Type B pancreatic cell (in vitro differentiated cells): ENCODE data around the gene SDCCAG8. TPM values are rescaled to one million over a fixed set of nuclear protein-coding genes. Genes with fewer than 3 reads are reported as not detected.

Experiments used
- DNase-seq: peaks from one replicate; pipeline ENCODE4 v3.0.0; 2021; ENCODE audit warnings: mixed read lengths; ENCODE audit not compliant: unreplicated experiment; ENCODE audit errors: extremely low spot score
- H3K27ac Mint-ChIP-seq: 2 replicates; pipeline ENCODE4 v1.8.0; 2021; ENCODE audit warnings: mild to moderate bottlenecking, mixed read lengths
- H3K27me3 Mint-ChIP-seq: 2 replicates; pipeline ENCODE4 v1.8.0; 2021; ENCODE audit warnings: mixed read lengths
- H3K36me3 Mint-ChIP-seq: 2 replicates; pipeline ENCODE4 v1.8.0; 2021; ENCODE audit warnings: mixed read lengths
- H3K4me1 Mint-ChIP-seq: one replicate; pipeline ENCODE4 v1.8.0; 2021; ENCODE audit warnings: mixed read lengths; ENCODE audit not compliant: unreplicated experiment
- H3K4me3 Mint-ChIP-seq: 2 replicates; pipeline ENCODE4 v1.8.0; 2021; ENCODE audit warnings: mild to moderate bottlenecking, mixed read lengths
- H3K9me3 Mint-ChIP-seq: 2 replicates; pipeline ENCODE4 v1.8.0; 2021; ENCODE audit warnings: mixed read lengths
- CTCF ChIP-seq: fragments of 200-600 bp; sonication (generic); conservative IDR thresholded peaks from 2 replicates; pipeline ENCODE4 v1.5.0; 2021; ENCODE audit warnings: antibody characterized with exemption, mild to moderate bottlenecking
- total RNA-seq: library from RNA; stranded (reverse); gene quantifications from 2 replicates; pipeline ENCODE4 v1.2.1, GENCODE V29; 2021; ENCODE audit warnings: low replicate concordance

SDCCAG8 gene
- total RNA-seq, 1 donor from 2014 or later = 26.0 TPM

- TF ChIP-seq CTCF = no peak
- peaks cover 3% of the 10 kb centered on the region for H3K4me1 Mint-ChIP-seq
- H3K4me3 Mint-ChIP-seq = no peak overlapping the region
- DNase-seq = no peak
- H3K36me3 Mint-ChIP-seq = peaks cover 3% of the 10 kb centered on the region
- H3K27ac Mint-ChIP-seq = no peak overlapping the region
- no peaks in the 10 kb centered on the region for H3K27me3 Mint-ChIP-seq
- H3K9me3 Mint-ChIP-seq = no peaks in the 10 kb centered on the region
Observed at GRCh38 chr1:243440406-243440805, 184.6 kb downstream of the SDCCAG8 start.

GRCh38 chr1:243441601-243442000 lies 185.8 kb downstream of the SDCCAG8 start:
- no peaks in the 10 kb centered on the region for H3K27me3 Mint-ChIP-seq
- H3K36me3 Mint-ChIP-seq = no peaks in the 10 kb centered on the region
- H3K4me1 Mint-ChIP-seq = peaks cover 3% of the 10 kb centered on the region
- no peak for DNase-seq
- no peak overlapping the region for H3K4me3 Mint-ChIP-seq
- no peak for TF ChIP-seq CTCF
- H3K27ac Mint-ChIP-seq = no peak overlapping the region
- H3K9me3 Mint-ChIP-seq = no peaks in the 10 kb centered on the region

GRCh38 chr1:243443557-243443956 lies 187.7 kb downstream of the SDCCAG8 start:
- no peaks in the 10 kb centered on the region for H3K36me3 Mint-ChIP-seq
- no peak for TF ChIP-seq CTCF
- no peak for DNase-seq
- H3K27me3 Mint-ChIP-seq = no peaks in the 10 kb centered on the region
- H3K4me3 Mint-ChIP-seq = no peak overlapping the region
- peaks cover 11% of the 10 kb centered on the region for H3K4me1 Mint-ChIP-seq
- H3K27ac Mint-ChIP-seq = no peak overlapping the region
- H3K9me3 Mint-ChIP-seq = no peaks in the 10 kb centered on the region

- H3K4me1 Mint-ChIP-seq = peaks cover 8% of the 10 kb centered on the region
- no peaks in the 10 kb centered on the region for H3K9me3 Mint-ChIP-seq
- H3K27ac Mint-ChIP-seq = no peak overlapping the region
- no peak for TF ChIP-seq CTCF
- no peak overlapping the region for H3K4me3 Mint-ChIP-seq
- no peak for DNase-seq
- peaks cover 5% of the 10 kb centered on the region for H3K36me3 Mint-ChIP-seq
- no peaks in the 10 kb centered on the region for H3K27me3 Mint-ChIP-seq
Observed at GRCh38 chr1:243447347-243447746, 191.5 kb downstream of the SDCCAG8 start.

- Mint-ChIP-seq H3K4me1 (peaks cover 8% of the 10 kb centered on the region), H3K36me3 (peaks cover 5% of the 10 kb centered on the region), H3K9me3 (no peaks in the 10 kb centered on the region), H3K4me3 (no peak overlapping the region), H3K27ac (no peak overlapping the region), H3K27me3 (no peaks in the 10 kb centered on the region)
- no peak for TF ChIP-seq CTCF
- no peak for DNase-seq
Observed at GRCh38 chr1:243447844-243448243, 192.0 kb downstream of the SDCCAG8 start.

- no peaks in the 10 kb centered on the region for H3K9me3 Mint-ChIP-seq
- TF ChIP-seq CTCF = no peak
- H3K4me3 Mint-ChIP-seq = no peak overlapping the region
- H3K27ac Mint-ChIP-seq = no peak overlapping the region
- peaks cover 5% of the 10 kb centered on the region for H3K36me3 Mint-ChIP-seq
- peaks cover 8% of the 10 kb centered on the region for H3K4me1 Mint-ChIP-seq
- no peak for DNase-seq
- H3K27me3 Mint-ChIP-seq = no peaks in the 10 kb centered on the region
Observed at GRCh38 chr1:243449373-243449772, 193.5 kb downstream of the SDCCAG8 start.
